HG03097 (cell line): ENCODE results near the gene NRXN2.
"Not testable (repeated sequence)": the region's sequence is repeated elsewhere in the genome, so short reads cannot be mapped to it uniquely, and the experiment has no call there.

ENCODE experiments used
- ATAC-seq: cut with Tn5 transposase; IDR thresholded peaks from one replicate; pipeline ENCODE4 v1.9.1; 2021; ENCODE audit not compliant: unreplicated experiment, low FRiP score

Gene NRXN2

GRCh38 chr11:64577202-64577601 is 145.8 kb downstream of the NRXN2 start:
- ATAC-seq = no peak

GRCh38 chr11:64572143-64572542 is 150.9 kb downstream of the NRXN2 start:
- no peak for ATAC-seq

GRCh38 chr11:64571410-64572091 is 151.4 kb downstream of the NRXN2 start:
- no peak for ATAC-seq

GRCh38 chr11:64571050-64571409 is 152.0 kb downstream of the NRXN2 start:
- no peak for ATAC-seq

- no peak for ATAC-seq
Observed at GRCh38 chr11:64570341-64570740, 152.7 kb downstream of the NRXN2 start.

GRCh38 chr11:64569300-64569970 is 153.6 kb downstream of the NRXN2 start:
- no peak for ATAC-seq

GRCh38 chr11:64568584-64569140 is 154.3 kb downstream of the NRXN2 start:
- no peak for ATAC-seq

GRCh38 chr11:64568041-64568571 is 154.9 kb downstream of the NRXN2 start:
- no peak for ATAC-seq

GRCh38 chr11:64566915-64567891 is 155.8 kb downstream of the NRXN2 start:
- ATAC-seq = no peak

GRCh38 chr11:64566042-64566914 is 156.7 kb downstream of the NRXN2 start:
- ATAC-seq = no peak

- no peak for ATAC-seq
Observed at GRCh38 chr11:64564947-64565889, 157.8 kb downstream of the NRXN2 start.

GRCh38 chr11:64564419-64564818 is 158.6 kb downstream of the NRXN2 start:
- ATAC-seq = no peak

GRCh38 chr11:64563966-64564365 is 159.0 kb downstream of the NRXN2 start:
- no peak for ATAC-seq

GRCh38 chr11:64562723-64563351 is 160.2 kb downstream of the NRXN2 start:
- no peak for ATAC-seq

- ATAC-seq = no peak
Observed at GRCh38 chr11:64561984-64562722, 160.8 kb downstream of the NRXN2 start.

- not testable (repeated sequence) for ATAC-seq
Observed at GRCh38 chr11:64561429-64561828, 161.6 kb downstream of the NRXN2 start.

- no peak for ATAC-seq
Observed at GRCh38 chr11:64560941-64561340, 162.1 kb downstream of the NRXN2 start.
